Peyer's patch (tissue), 4 donors: ENCODE results near the gene CYTH3.

Source experiments
- CTCF ChIP-seq, 6 experiments: fragments of 450-650 bp in 4 of 6; fragments of 200-600 bp in 2 of 6; sonication (generic) in 1 of 6; IDR thresholded peaks; one replicate each; pipeline ENCODE4 v1.5.1; 2017 to 2019; ENCODE audit warnings: antibody characterized with exemption in 6 of 6, mild to moderate bottlenecking in 3 of 6, moderate library complexity in 1 of 6
- POLR2A ChIP-seq, 2 donors: fragments of 450-650 bp; IDR thresholded peaks; one replicate each; pipeline ENCODE4 v1.5.1; 2017; ENCODE audit warnings: antibody characterized with exemption in 2 of 2, mild to moderate bottlenecking in 2 of 2, moderate library complexity in 2 of 2

GRCh38 chr7:6227294-6227846 is 45.1 kb downstream of the CYTH3 start:
- TF ChIP-seq CTCF (IDR thresholded peaks at IDR 0.05) (no peak), POLR2A (IDR thresholded peaks at IDR 0.05) (no peak)
